PC-3 (cell line): ENCODE measurements around the gene SENP1.

Experiments used
- CTCF ChIP-seq: fragments of 300-600 bp; sonication (generic); conservative IDR thresholded peaks from 2 replicates; pipeline ENCODE4 v1.5.1; 2017; ENCODE audit warnings: antibody characterized with exemption, low read depth, mild to moderate bottlenecking, low read length
- EZH2 ChIP-seq: fragments of 300-600 bp; sonication (generic); IDR thresholded peaks from one replicate; pipeline ENCODE4 v1.6.1; 2017; ENCODE audit warnings: antibody characterized with exemption, mild to moderate bottlenecking, low read length; ENCODE audit not compliant: unreplicated experiment
- EZH2phosphoT487 ChIP-seq: fragments of 300-600 bp; sonication (generic); IDR thresholded peaks from 2 replicates; pipeline ENCODE4 v1.6.1; 2018; ENCODE audit warnings: mild to moderate bottlenecking, antibody characterized with exemption, low read length, borderline replicate concordance

- no peak for TF ChIP-seq EZH2
- no peak for TF ChIP-seq CTCF
- TF ChIP-seq EZH2phosphoT487 = no peak
Observed at GRCh38 chr12:48060474-48060873, 45.4 kb downstream of the SENP1 start.
